GM21381 (cell line): ENCODE data around the gene EZH2.

Experiments used
- ATAC-seq: cut with Tn5 transposase; IDR thresholded peaks from one replicate; pipeline ENCODE4 v1.9.1; 2021; ENCODE audit warnings: mild to moderate bottlenecking, moderate library complexity; ENCODE audit not compliant: unreplicated experiment

The EZH2 gene

DNA sequence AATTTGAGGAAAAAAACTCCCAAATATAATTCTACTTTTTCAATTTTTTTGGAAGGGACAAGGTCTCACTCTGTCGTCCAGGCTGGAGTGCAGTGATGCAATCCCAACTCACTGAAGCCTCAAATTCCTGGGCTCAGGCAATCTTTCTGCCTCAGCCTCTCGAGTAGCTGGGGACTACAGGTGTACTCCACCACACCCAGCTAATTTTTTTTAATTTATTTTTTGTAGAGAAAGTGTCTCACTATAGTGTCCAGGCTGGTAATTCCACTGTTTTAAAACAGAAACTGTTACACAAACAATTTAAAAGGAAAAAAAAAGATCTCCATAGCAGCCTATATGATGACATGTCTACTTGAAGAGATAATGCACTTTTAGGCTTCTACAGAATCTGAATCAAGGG is 25.6 kb downstream of the EZH2 start:
- no peak for ATAC-seq

DNA sequence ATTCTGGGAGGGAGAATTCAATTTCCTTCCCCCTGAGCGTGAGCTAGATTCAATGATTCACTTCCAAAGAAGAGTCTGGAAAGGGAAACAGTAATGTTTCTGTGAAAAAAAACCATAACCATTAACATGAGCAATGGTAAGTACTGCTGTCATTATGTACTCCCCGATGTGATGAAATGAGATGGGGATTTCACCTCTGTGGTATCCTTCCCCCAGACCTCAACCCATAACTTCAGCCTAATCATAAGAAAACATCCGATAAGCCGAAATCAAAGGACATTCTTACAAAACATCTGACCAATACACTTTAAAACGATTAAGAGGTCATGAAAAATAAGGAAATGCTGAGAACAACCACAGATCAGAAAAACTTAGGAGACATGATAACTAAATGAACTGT is 27.2 kb downstream of the EZH2 start:
- ATAC-seq = no peak

- no peak for ATAC-seq
These were observed 27.6 kb downstream of the EZH2 start for GRCh38 chr7:148856578-148856881.

GRCh38 chr7:148854983-148855382 is 29.1 kb downstream of the EZH2 start:
- ATAC-seq = no peak

DNA sequence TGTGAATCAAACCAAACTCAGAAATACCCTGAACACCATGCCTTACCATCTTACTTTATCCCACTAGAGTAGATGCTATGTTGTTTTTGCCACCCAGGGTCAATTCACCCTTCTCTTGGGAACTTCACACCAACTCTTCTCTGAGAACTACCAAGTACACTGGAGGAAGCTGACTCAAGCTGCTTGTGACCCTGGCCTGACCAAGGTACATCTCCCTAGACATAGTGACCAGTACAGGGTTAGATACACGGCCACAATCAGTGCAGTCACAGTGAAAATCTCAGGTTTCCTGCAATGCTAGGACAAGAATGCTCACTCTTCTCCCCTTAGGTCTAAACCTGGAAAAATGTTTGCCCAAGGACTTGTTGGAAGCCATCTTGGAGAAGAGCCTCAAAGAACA is 31.8 kb downstream of the EZH2 start:
- no peak for ATAC-seq

- no peak for ATAC-seq
These were observed 33.5 kb downstream of the EZH2 start for GRCh38 chr7:148850564-148850963.

DNA sequence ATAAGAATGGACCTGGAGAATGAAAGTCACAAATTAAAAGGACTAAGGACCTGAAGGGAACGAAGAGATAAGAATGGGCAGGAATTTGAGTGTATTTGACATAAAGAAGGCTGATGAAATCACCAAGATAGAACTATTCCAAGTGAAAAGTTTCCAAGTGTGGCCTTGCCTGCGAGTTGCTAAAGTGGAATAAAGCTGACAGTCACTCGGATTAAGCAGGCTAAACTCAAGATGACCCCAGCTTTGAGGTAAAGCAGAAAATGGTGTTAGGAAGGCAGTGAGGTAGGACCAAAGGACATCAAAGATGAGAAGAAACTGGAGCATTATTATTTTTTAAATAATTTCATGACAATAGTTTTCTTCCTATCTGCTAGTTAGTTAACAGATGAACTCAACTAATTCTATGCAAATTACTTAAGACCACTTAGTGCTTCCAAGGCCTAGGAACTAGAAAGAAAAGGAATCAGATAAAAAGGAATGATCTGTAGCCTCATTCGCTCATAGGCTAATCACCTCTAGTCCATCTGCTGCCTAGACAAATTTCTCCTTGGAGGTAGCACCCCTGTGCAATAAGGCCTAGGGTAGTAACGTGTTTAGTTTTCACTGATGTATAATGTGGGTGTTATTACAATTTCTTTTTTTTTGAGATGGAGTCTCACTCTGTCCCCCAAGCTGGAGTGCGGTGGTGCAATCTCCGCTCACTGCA is 34.5 kb downstream of the EZH2 start:
- ATAC-seq = no peak

- no peak for ATAC-seq
These were observed 36.0 kb downstream of the EZH2 start for GRCh38 chr7:148847815-148848734.

DNA sequence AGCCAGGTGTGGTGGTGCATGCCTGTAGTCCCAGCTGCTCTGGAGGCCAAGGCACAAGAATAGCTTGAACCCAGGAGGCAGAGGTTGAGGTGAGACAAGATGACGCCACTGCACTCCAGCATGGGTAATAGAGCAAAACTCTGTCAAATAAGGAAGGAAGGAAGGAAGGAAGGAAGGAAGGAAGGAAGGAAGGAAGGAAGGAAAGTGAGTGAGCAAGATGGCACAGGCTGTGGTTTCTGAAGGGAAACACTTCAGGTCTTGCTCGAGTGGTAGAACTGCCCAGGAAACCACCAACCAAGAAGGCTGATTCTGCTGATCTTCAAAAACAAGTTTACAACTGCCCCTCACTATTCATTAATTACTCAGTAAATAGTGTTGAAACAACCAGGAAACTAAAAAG is 45.2 kb downstream of the EZH2 start:
- ATAC-seq = no peak

- ATAC-seq = no peak
These were observed 48.2 kb downstream of the EZH2 start for GRCh38 chr7:148835854-148836253.

- no peak for ATAC-seq
These were observed 49.5 kb downstream of the EZH2 start for GRCh38 chr7:148834605-148835004.

GRCh38 chr7:148831782-148832181 is 52.3 kb downstream of the EZH2 start:
- ATAC-seq = no peak

- no peak for ATAC-seq
These were observed 53.0 kb downstream of the EZH2 start for GRCh38 chr7:148830897-148831692.

DNA sequence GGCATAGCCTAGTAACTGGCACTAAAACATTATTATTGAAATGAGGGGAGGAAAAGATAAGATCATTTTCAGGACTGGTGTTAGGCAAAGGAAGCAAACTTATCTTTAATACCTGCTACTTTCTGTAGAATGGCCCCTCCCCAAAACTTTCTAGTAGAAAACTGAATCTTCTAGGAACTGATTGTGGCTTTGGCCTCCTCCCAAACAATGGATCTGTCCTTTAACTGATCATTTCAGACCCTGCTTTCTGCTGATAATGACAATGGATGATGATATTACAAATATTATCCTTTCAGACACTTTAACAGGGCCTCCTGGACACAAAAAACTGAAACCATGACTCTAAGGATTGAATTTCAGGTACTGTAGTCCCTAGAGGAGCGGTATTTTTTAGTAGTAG is 55.1 kb downstream of the EZH2 start:
- no peak for ATAC-seq

GRCh38 chr7:148825338-148825737 is 58.8 kb downstream of the EZH2 start:
- ATAC-seq = no peak

DNA sequence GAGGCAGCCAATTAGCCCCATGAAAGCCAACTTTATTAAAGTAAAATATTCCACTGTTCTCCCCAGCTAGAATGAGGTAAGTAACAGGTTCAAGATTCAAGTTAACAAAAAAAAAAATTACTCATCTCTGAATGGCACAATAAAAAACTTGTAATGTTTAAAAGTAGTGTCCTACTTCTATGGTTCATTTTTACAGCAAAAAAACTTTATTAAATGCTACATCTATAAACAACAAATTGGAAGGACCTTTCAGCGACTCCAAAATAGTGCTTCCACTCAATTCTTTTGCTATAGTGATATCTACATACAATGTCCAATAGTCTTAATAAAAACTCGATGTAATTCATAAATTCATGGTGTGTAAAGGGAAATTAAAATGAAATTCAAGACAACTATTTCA is 59.2 kb downstream of the EZH2 start:
- no peak for ATAC-seq

- no peak for ATAC-seq
These were observed 62.7 kb downstream of the EZH2 start for GRCh38 chr7:148821422-148821821.

DNA sequence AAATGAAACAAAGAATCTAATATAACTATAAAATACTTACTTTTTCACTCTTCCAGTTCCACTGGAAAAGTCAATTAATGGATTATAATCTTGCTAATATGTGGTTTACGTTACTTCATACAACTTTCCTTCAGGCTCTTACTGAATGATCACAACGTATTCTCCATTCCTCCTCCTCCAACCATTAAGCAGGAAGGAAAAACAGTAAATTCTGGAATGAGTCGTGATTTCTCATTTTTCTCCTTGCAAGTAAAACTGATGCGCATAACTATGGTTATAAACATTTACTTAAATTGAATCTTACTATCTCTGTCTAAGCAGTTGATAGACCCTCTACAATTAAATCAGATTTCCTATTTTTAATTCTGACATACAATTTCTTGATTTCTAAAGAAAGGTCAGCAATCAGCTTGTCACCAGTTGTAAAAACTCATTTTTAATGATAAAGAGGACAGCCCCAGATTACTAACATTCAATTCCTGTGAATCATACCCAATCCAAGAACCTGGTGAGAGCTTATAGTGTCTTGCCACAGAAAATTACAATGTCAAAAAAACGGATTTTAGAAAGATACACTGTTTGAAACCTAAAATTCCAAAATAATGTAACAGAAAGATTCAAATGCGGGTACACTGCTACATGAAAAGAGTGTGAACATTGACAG is 64.3 kb downstream of the EZH2 start:
- no peak for ATAC-seq

DNA sequence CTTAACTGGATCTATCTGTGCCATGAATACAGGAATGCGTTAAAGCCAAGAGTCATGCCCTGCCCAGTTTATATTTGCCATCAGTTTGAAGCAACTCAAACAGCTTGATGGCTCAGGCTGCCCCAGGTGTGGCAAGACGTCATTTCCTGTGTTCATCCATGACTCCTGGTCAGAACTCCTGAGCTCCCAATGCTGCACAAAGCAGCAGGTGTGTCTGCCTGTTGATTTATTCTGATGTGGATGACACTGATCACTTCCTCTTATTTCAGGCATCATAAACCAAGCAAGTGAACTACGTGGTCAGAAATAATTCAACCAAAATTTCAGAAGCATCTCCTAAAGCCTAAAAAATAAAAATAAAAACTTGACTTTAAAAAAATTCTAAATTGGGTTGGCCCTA is 68.5 kb downstream of the EZH2 start:
- ATAC-seq = no peak

- ATAC-seq = no peak
These were observed 69.0 kb downstream of the EZH2 start for GRCh38 chr7:148814922-148815559.

- ATAC-seq = no peak
These were observed 70.2 kb downstream of the EZH2 start for GRCh38 chr7:148813890-148814289.
